ENCODE results near the gene GOLGA8J. TPM values are rescaled to one million over a fixed set of nuclear protein-coding genes. Genes with fewer than 3 reads are reported as not detected.
"Not testable (repeated sequence)": the region's sequence is repeated elsewhere in the genome, so short reads cannot be mapped to it uniquely, and the experiment has no call there.

GOLGA8J gene
- total and polyA plus RNA-seq, 2 of the 4 experiments (the other 2 are of a cell fraction), result not detected

- H3K9me3 ChIP-seq (ENCODE audit: control insufficient read depth, insufficient read depth, low read length); H2BK20ac ChIP-seq (ENCODE audit: low read depth, low read length); H4K8ac ChIP-seq (ENCODE audit: low read depth in 2 of 2, low read length in 2 of 2); H3K4ac ChIP-seq (ENCODE audit: low read depth, low read length); H3K9me1 ChIP-seq (ENCODE audit: insufficient read depth, low read length); intact Hi-C loops (cut with micrococcal nuclease); H3K9ac ChIP-seq (ENCODE audit: low read depth, low read length); H3K18ac ChIP-seq (ENCODE audit: low read depth, low read length); H2AK9ac ChIP-seq (replicated peaks; ENCODE audit: low read depth, low read length, poor library complexity); BruUV-seq (replicated peaks); H3K14ac ChIP-seq (replicated peaks; ENCODE audit: low read depth, low read length); H2BK15ac ChIP-seq (ENCODE audit: low read depth, low read length); H4K91ac ChIP-seq (ENCODE audit: insufficient read depth, low read depth, low read length); H4K20me1 ChIP-seq (ENCODE audit: insufficient read depth, low read length); in situ Hi-C loops (cut with MboI; ENCODE audit: low sequenced_read_pairs); DNase-seq; dilution Hi-C loops (cut with HindIII; ENCODE audit: low sequenced_read_pairs, unreplicated experiment); H2AFZ ChIP-seq (replicated peaks; ENCODE audit: low read length, poor library complexity); CTCF ChIA-PET; H3K4me1 ChIP-seq (ENCODE audit: control insufficient read depth, insufficient read depth, low read length); H3K36me3 ChIP-seq (ENCODE audit: control insufficient read depth, insufficient read depth, low read length); ATAC-seq (ENCODE audit: low read depth); H2AK5ac ChIP-seq (ENCODE audit: low read depth, low read length); H4K5ac ChIP-seq (ENCODE audit: low read depth, low read length); H3K4me2 ChIP-seq (ENCODE audit: low read depth, low read length); H3K4me3 ChIP-seq (ENCODE audit: insufficient read depth, low read depth, low read length); POLR2A ChIA-PET (ENCODE audit: unreplicated experiment); H2BK5ac ChIP-seq (ENCODE audit: low read depth, low read length, poor library complexity, severe bottlenecking); H3K27me3 ChIP-seq (ENCODE audit: control insufficient read depth, insufficient read depth, low read length); H3K23ac ChIP-seq (ENCODE audit: low read depth, low read length); H2BK120ac ChIP-seq (ENCODE audit: low read depth, low read length); H3K27ac ChIP-seq (ENCODE audit: insufficient read depth, low read length); H3K79me1 ChIP-seq (ENCODE audit: low read depth in 1 of 2, low read length in 2 of 2); H3K56ac ChIP-seq (ENCODE audit: extremely low read depth, insufficient read depth, low read length): not testable (repeated sequence)
- WGBS, 2 experiments (ENCODE audit: extremely low coverage in 2 of 2, insufficient read length in 1 of 2), result 74% methylated on average over 11 of the region's 26 CpGs; no CpG with 5 or more reads in 1 of the 2 experiments
Measured at GRCh38 chr15:30045248-30046041, 37.3 kb upstream of the GOLGA8J start.

Data from IMR-90 (cell line).